ENCODE measurements around the gene SYMPK. TPM values are rescaled to one million over a fixed set of nuclear protein-coding genes. Genes with fewer than 3 reads are reported as not detected.
A peak's percentile ranks its signal among the peaks of the same experiment; 100 is the strongest.

SYMPK gene
- total RNA-seq, 1 donor from 2014 or later, result 103 TPM

DNA sequence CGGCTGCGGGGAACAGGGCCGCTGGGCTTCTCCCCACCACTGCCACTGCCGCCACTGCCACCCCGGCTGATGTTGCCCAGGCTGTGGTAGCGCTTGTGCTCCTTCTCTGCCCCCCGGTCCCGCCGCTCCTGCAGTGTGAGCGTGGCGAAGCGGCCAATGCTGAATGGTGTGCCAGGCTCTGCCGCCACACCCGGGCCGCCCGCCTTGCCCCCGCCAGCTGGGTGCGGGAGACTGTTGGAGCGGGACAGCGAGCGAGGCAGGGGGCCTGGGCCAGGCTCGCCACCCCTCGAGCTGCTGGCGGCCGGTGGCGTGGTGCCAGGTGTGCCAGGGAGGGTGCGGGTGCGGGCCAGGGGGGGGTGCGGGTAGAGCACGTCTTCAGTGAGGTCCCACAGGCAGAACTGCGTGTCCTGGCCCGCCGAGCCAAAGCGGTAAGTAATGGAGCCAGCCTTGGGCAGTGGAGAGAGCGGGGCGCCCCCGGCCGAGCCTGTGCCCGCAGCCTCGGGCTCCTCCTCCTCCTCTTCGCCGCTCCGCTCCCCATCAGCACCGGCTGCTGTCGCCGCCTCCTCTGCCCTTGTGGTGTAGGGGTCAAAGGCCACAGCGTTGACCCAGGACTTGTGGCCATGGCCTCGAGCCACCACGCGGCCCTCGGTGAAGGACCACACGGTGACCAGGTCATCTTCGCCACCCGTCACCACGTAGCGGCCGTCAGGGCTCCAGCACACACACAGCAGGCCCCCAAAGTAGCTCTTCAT lies 77.0 kb downstream of the SYMPK start:
- Histone ChIP-seq H3K9me3 (no peaks in the 10 kb centered on the region), H3K27me3 (no peaks in the 10 kb centered on the region), H3K27ac (peak overlapping the region; percentile 93 to 94), H3K4me1 (peaks cover 7 to 30% of the 10 kb centered on the region in 2 donors), H3K4me3 (no peak overlapping the region), H3K36me3 (peaks cover 39 to 57% of the 10 kb centered on the region in 2 donors)
- intact Hi-C loops (cut with DNase I), result no loop called here
- no peak for DNase-seq (ENCODE audit: low spot score in 2 of 2)
- TF ChIP-seq, protein P1, sequence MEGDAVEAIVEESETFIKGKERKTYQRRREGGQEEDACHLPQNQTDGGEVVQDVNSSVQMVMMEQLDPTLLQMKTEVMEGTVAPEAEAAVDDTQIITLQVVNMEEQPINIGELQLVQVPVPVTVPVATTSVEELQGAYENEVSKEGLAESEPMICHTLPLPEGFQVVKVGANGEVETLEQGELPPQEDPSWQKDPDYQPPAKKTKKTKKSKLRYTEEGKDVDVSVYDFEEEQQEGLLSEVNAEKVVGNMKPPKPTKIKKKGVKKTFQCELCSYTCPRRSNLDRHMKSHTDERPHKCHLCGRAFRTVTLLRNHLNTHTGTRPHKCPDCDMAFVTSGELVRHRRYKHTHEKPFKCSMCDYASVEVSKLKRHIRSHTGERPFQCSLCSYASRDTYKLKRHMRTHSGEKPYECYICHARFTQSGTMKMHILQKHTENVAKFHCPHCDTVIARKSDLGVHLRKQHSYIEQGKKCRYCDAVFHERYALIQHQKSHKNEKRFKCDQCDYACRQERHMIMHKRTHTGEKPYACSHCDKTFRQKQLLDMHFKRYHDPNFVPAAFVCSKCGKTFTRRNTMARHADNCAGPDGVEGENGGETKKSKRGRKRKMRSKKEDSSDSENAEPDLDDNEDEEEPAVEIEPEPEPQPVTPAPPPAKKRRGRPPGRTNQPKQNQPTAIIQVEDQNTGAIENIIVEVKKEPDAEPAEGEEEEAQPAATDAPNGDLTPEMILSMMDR (IDR thresholded peaks at IDR 0.05), result no peak

DNA sequence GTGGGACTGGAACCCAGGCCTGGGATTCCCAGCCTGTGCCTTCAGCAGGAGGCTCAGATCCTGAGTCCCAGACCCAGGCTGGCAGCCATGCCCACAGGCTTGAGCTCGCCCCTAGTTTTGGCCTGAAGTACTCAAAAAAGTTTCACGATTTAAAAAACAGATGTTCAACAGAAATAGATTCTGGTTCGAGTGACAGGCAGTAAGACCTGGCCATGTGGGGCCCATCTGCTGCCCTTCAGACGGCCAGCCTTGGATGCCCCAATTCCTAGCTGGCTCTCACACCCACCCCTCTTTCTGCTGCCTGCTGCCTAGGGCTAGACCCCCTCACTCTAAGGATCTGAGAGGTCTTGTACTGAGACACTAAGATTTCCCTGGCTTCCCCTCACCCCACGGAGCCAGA lies 77.8 kb downstream of the SYMPK start:
- TF ChIP-seq, protein P1 (IDR thresholded peaks at IDR 0.05), result no peak
- Histone ChIP-seq H3K36me3 (peaks cover 39 to 50% of the 10 kb centered on the region in 2 donors), H3K9me3 (no peaks in the 10 kb centered on the region), H3K27me3 (no peaks in the 10 kb centered on the region), H3K27ac (peak overlapping the region; percentile 93 to 94), H3K4me3 (no peak overlapping the region), H3K4me1 (peaks cover 7 to 33% of the 10 kb centered on the region in 2 donors)
- DNase-seq (ENCODE audit: low spot score in 2 of 2), result no peak
- intact Hi-C loops (cut with DNase I), result no loop called here

DNA sequence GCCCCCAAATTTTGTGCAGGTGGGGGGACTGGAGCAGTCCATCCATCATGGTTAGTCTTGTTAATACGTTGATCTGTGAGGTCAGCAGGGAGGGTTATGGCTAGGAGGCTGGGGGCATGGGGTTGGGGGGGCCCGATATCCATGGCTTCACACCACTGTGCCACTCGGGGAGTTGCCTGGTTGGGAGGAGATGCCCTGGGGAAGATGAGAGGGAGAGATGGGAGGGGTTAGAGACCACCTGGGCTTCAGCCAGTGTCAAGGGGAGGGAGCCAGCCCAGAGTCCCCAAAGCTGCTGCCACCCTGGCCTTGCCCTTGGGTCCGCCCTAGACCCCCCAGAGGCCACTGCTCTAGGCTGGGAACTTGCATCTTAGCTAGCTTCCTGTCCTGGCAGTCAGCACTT lies 78.9 kb downstream of the SYMPK start:
- no peak for DNase-seq (ENCODE audit: low spot score in 2 of 2)
- Histone ChIP-seq H3K9me3 (no peaks in the 10 kb centered on the region), H3K27ac (peak overlapping the region; percentile 93 to 94), H3K4me3 (peak overlapping the region in 1 of 2 donors; percentile 94), H3K36me3 (peaks cover 31 to 42% of the 10 kb centered on the region in 2 donors), H3K4me1 (peaks cover 11 to 43% of the 10 kb centered on the region in 2 donors), H3K27me3 (no peaks in the 10 kb centered on the region)
- TF ChIP-seq, protein P1 (IDR thresholded peaks at IDR 0.05), result no peak
- intact Hi-C loops (cut with DNase I), result loop anchor here (1.0 kb wide), 1 partner anchor 8 kb away; the partner anchor contains the start of gene DMWD

DNA sequence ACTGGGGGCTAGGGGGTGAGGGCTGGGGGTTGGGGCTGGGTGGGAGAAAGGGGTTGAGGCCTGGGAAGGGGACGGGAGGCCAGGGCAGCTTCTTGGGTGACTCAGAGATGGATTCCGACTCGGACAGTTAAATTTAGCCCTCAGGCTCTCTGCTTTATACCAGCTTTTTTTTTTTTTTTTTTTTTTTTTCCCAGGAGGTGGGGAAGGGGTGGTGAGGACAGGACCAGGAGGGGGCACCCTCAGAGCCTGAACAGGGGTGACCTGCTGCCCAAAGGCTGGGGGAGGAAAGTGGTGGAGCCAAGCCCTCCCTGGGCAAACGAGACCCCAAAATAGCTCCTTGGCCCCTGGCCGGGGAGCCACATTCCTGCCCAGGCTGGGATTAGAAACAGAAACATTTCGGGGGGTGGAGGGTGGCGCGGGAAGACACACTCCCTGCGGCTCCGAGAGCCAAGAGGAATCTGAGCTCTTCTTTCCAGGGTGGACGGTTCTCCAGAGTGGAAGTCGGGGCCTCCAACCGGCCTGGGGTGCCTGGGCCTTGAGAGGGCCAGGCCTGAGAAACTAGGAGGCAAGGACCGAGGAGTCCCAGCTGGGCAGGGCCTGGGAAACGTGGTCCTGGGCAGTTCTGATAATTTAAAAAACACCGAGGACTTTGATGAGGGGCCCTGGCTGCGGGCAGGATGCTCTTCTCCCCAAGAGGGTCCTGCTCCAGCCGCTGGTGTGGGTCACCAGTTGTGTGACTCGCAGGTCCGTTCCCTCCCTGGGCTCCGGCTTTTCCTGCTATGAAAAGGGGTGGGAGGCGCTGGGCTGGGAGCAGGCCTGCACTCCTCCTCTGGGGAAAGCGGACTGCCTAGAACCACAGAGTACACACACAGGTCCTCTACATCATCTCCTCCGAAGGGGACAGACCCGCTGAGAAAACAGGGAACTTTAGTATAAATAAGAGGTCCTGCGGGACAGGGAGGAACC lies 79.8 kb downstream of the SYMPK start:
- intact Hi-C loops (cut with DNase I), result loop anchor here (2.0 kb wide), 1 partner anchor 16 kb away; no protein-coding TSS in a partner anchor
- no peaks in the 10 kb centered on the region for H3K27me3 ChIP-seq
- peaks cover 11 to 45% of the 10 kb centered on the region in 2 donors for H3K4me1 ChIP-seq
- TF ChIP-seq, protein P1 (IDR thresholded peaks at IDR 0.05), result no peak
- H3K36me3 ChIP-seq, result peaks cover 30 to 42% of the 10 kb centered on the region in 2 donors
- no peaks in the 10 kb centered on the region for H3K9me3 ChIP-seq
- peak in 1 of 2 donors; percentile 92 for DNase-seq (ENCODE audit: low spot score in 2 of 2)
- peak overlapping the region; percentile 93 to 94 for H3K27ac ChIP-seq
- peak overlapping the region; percentile 71 to 94 for H3K4me3 ChIP-seq

DNA sequence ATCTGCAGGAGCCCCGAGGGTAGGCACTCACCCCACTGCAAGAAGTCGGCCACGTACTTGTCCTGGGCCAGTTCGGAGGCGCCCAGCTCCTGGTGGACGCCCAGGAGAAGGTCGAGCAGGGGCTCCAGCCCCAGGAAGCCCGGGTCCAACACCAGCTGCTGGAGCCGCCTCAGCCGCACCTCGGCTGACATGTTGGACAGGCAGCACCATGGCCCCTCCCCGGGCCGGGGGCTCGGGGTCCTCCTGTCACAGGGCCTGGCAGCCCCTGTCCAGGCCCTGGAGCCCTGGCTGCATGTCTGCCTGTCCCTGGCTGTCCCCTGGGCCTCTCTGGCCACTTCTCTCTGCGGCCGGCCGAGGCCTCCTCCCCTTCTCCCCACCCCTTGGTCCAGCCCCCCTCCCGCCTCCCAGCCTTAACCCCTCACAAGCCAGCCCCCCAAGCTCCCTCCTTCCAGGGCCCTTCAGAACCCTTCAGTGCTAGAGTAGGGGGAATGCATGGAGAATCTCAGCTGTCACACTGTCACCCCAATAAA lies 80.7 kb downstream of the SYMPK start, which contains the start of gene DMPK:
Gene DMPK, minus strand, starts transcription at position 329 of the 530 bp plus-strand sequence. Its CDS starts 138 bp downstream, at position 191.
- H3K36me3 ChIP-seq, result peaks cover 37 to 44% of the 10 kb centered on the region in 2 donors
- no peaks in the 10 kb centered on the region for H3K9me3 ChIP-seq
- peak within 1 kb of the TSS; percentile 71 to 94 for H3K4me3 ChIP-seq
- H3K4me1 ChIP-seq, result peaks cover 11 to 45% of the 10 kb centered on the region in 2 donors
- TF ChIP-seq, protein P1 (IDR thresholded peaks at IDR 0.05), result no peak
- H3K27me3 ChIP-seq, result no peaks in the 10 kb centered on the region
- no peak for DNase-seq (ENCODE audit: low spot score in 2 of 2)
- intact Hi-C loops (cut with DNase I), result loop anchor here (2.0 kb wide), 1 partner anchor 17 kb away; no protein-coding TSS in a partner anchor
- peak within 1 kb of the TSS; percentile 93 to 94 for H3K27ac ChIP-seq
